ENCODE measurements around the gene CTSF.

Gene CTSF

DNA sequence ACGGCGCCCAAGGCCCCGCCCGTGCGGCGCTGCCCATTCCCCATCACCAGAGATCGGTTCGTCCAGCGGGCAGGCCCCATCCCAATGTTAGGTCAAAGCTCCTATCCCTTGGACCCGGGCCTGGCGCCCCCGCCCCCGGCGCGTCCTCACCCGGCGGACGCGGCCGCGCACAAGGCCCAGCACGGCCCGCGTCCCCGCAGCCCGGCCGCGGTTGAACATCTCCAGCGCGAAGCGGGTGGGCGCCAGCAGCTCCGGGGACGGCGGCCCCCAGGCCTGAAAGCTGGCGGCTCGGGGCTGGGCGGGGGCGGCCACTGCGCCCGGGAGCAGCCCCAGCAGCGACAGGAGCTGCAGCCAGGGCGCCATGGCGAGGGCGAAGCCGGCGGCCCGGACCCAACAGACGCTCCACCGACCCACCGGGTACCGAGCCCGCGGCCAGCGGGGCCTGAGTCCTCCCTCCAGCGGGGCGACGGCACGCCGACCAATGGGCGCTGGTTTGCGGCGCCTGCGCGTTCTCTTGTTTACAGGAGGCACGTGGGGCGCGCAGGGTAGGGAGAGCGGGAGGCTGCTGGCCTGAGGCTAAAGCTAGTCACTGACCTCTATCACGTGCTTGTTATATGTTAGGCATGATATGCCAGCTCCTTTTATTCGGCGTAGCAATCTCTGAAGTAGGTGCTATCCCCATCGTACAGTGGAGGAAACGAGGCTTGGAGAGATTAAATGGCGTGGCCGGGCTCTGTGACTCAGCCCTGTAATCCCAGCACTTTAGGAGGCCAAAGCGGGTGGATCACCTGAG lies at the start of gene CTSF:
Gene CTSF, minus strand, starts transcription at position 483 of the 793 bp plus-strand sequence. Its CDS starts 120 bp downstream, at position 363.
- peak; percentile 64 for DNase-seq (ENCODE audit: low read depth)
- peak within 1 kb of the TSS; percentile 56 for H3K4me3 ChIP-seq (ENCODE audit: low read depth, low read length)
- TF ChIP-seq, protein P1, sequence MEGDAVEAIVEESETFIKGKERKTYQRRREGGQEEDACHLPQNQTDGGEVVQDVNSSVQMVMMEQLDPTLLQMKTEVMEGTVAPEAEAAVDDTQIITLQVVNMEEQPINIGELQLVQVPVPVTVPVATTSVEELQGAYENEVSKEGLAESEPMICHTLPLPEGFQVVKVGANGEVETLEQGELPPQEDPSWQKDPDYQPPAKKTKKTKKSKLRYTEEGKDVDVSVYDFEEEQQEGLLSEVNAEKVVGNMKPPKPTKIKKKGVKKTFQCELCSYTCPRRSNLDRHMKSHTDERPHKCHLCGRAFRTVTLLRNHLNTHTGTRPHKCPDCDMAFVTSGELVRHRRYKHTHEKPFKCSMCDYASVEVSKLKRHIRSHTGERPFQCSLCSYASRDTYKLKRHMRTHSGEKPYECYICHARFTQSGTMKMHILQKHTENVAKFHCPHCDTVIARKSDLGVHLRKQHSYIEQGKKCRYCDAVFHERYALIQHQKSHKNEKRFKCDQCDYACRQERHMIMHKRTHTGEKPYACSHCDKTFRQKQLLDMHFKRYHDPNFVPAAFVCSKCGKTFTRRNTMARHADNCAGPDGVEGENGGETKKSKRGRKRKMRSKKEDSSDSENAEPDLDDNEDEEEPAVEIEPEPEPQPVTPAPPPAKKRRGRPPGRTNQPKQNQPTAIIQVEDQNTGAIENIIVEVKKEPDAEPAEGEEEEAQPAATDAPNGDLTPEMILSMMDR (IDR thresholded peaks at IDR 0.05; ENCODE audit: control insufficient read depth, extremely low read depth, insufficient read depth) = no peak

DNA sequence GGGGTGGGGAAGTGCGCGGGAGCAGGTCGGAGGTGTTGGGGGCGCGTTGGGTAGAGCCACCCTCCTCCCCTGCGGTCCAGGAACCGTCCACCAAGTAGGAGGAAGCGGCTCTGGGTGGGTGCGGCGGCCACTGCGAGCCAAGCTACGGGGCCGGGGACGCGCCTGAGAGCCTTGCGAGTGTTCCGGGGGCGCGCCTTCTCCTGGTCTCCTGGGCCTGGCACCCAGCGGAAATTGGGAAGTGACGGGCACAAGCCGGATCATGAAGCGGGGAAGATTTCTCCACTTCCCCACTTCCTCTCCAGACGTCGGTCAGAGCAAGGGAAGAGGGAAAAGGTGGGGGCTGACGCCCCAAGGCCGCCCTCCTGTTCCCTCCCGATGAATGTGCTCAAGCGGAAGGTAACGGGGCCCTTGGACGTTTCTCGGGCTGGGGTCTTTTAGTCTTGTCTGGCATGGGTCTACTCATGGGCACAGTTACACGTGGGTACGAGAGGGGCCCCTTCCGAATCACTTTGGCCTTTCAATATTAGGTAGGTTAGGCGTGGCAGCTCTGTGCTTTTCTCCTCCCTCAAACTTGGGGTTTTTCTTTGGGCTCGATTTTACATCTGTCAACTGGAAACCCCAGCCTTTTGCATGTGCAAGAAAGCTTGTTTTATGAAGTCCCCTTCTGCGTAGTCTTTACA lies 48.9 kb upstream of the CTSF start:
- DNase-seq (ENCODE audit: low read depth) = no peak
- TF ChIP-seq, protein P1 (IDR thresholded peaks at IDR 0.05; ENCODE audit: control insufficient read depth, extremely low read depth, insufficient read depth) = no peak
- H3K4me3 ChIP-seq (ENCODE audit: low read depth, low read length) = peak overlapping the region; percentile 94

DNA sequence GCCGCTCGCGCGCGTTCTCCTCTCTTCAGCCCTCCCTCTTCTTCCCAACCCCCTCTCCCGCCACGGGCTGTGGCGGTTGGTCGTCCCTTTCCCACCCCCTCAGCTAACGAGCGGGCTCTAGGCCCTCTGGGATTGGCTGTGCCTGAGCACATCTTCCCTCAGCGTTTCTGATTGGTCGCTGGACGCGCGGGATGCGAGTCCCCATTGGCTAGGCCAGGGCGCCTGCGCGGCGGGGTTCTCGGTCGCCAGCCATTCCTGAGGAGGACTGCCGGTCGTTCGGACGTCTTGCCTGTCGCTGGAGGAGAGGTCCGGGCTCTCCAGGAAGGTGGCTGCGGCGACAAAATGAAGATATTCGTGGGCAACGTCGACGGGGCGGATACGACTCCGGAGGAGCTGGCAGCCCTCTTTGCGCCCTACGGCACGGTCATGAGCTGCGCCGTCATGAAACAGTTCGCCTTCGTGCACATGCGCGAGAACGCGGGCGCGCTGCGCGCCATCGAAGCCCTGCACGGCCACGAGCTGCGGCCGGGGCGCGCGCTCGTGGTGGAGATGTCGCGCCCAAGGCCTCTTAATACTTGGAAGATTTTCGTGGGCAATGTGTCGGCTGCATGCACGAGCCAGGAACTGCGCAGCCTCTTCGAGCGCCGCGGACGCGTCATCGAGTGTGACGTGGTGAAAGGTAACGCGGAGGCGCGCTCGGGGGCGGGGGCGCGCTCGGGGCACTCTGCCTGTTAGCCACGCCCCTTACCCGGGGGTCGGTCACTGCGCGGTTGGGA lies 48.2 kb upstream of the CTSF start, which contains the start of gene RBM14:
Gene RBM14, plus strand, starts transcription at position 252 of the 776 bp plus-strand sequence. Its CDS starts 91 bp downstream, at position 343.
- peak; percentile 98 for DNase-seq (ENCODE audit: low read depth)
- TF ChIP-seq, protein P1 (IDR thresholded peaks at IDR 0.05; ENCODE audit: control insufficient read depth, extremely low read depth, insufficient read depth) = no peak

DNA sequence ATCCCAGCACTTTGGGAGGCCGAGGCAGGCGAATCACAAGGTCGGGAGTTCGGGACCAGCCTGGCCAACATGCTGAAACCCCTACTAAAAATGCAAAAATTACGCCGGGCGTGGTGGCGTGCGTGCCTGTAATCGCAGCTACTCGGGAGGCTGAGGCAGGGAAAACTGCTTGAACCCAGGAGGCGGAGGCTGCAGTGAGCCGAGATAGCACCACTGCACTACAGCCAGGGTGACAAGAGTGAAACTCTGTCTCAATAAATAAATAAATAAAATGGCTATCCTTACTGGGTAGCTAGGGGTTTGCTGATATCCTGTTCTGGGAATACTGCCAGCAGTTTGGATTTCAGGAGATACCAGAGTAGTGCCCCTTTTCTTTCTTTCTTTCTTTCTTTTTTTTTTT lies 45.7 kb upstream of the CTSF start:
- TF ChIP-seq, protein P1 (IDR thresholded peaks at IDR 0.05; ENCODE audit: control insufficient read depth, extremely low read depth, insufficient read depth) = no peak
- DNase-seq (ENCODE audit: low read depth) = no peak

More for the DNA sequence above, 48.2 kb upstream of the CTSF start, which contains the start of gene RBM14:
- H3K4me3 ChIP-seq (ENCODE audit: low read depth, low read length) = peak within 1 kb of the TSS; percentile 94

DNA sequence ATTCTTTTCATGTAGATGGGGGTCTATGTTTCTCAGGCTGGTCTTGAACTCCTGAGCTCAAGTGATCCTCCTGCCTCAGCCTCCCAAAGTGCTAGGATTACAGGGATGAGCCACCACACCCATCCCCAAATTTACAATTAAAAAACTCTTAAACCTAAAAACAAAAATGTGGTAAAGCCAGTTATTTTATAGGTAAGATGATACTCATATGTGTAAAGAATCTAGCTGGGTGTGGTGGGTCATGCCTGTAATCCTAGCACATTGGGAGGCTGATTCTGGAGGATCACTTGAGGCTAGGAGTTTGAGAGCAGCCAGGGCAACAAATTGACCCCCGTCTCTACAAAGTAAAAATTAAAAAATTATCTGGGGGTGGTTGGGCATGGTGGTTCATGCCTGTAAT lies 44.1 kb upstream of the CTSF start:
- TF ChIP-seq, protein P1 (IDR thresholded peaks at IDR 0.05; ENCODE audit: control insufficient read depth, extremely low read depth, insufficient read depth) = no peak

More for the DNA sequence above, 45.7 kb upstream of the CTSF start:
- H3K4me3 ChIP-seq (ENCODE audit: low read depth, low read length) = no peak overlapping the region

DNA sequence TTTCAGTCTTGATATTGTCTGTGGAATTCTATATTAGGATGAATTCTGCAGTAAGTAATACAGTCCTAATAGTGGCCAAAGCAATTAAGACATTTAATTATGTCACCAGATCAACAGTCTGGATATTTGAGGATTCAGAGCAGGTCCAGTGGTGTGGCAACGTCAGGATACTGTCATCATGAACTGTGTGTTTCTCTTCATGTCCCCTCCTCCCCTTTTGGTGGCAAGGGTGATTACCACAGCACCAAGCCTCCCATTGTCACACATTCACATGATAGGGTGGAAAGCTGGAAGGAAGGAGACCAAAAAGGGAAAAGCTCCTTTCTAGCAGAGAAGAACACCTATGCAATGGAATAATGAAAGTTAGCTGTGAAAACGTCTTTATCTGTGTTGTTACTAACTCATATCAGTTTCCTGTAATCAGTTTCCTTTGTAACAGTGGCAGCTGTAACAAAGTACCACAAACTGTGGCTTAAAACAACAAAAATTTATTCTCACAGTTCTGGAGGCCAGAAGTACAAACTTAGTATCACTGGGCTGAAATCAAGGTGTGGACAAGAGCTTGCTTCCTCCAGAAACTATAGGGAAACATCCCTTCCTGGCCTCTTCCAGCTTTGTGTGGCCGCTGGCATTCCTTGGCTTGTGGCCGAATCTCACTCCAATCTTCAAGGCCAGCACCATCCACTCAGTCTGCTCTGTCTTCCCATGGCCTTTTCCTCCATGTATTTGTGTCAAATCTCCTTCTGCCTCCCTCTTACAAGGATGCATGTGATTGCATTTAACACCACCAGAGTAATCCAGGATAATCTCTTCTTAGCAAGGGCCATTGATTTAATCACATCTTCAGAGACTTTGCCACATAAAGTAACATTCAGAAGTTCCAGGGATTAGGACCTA lies 41.6 kb upstream of the CTSF start:
- DNase-seq (ENCODE audit: low read depth) = no peak
- H3K4me3 ChIP-seq (ENCODE audit: low read depth, low read length) = no peak overlapping the region
- TF ChIP-seq, protein P1 (IDR thresholded peaks at IDR 0.05; ENCODE audit: control insufficient read depth, extremely low read depth, insufficient read depth) = no peak

More for the DNA sequence above, 44.1 kb upstream of the CTSF start:
- DNase-seq (ENCODE audit: low read depth) = no peak
- H3K4me3 ChIP-seq (ENCODE audit: low read depth, low read length) = no peak overlapping the region

All from LNCaP clone FGC (cell line).